ENCODE measurements around the gene LSP1.

LSP1 gene

GRCh38 chr11:1920128-1920908 lies 67.4 kb downstream of the LSP1 start:
- no peak for DNase-seq

- DNase-seq: no peak
These were observed 68.2 kb downstream of the LSP1 start for GRCh38 chr11:1920909-1921573.

- DNase-seq: no peak
These were observed 68.8 kb downstream of the LSP1 start for GRCh38 chr11:1921574-1922141.

- DNase-seq: no peak
These were observed 69.7 kb downstream of the LSP1 start for GRCh38 chr11:1922481-1923081.

- DNase-seq: no peak
These were observed 70.5 kb downstream of the LSP1 start for GRCh38 chr11:1923201-1923956.

- DNase-seq: no peak
These were observed 71.3 kb downstream of the LSP1 start for GRCh38 chr11:1924181-1924580.

GRCh38 chr11:1924646-1925372 lies 71.9 kb downstream of the LSP1 start:
- DNase-seq: no peak

GRCh38 chr11:1925373-1926155 lies 72.7 kb downstream of the LSP1 start:
- DNase-seq: no peak

GRCh38 chr11:1926156-1927025 lies 73.5 kb downstream of the LSP1 start:
- DNase-seq: no peak

- no peak for DNase-seq
These were observed 74.4 kb downstream of the LSP1 start for GRCh38 chr11:1927026-1927847.

GRCh38 chr11:1927848-1928469 lies 75.1 kb downstream of the LSP1 start:
- DNase-seq: no peak

GRCh38 chr11:1928470-1928890 lies 75.6 kb downstream of the LSP1 start:
- no peak for DNase-seq

GRCh38 chr11:1928891-1929541 lies 76.1 kb downstream of the LSP1 start:
- DNase-seq: no peak

GRCh38 chr11:1929621-1930461 lies 77.0 kb downstream of the LSP1 start:
- no peak for DNase-seq

- no peak for DNase-seq
These were observed 77.6 kb downstream of the LSP1 start for GRCh38 chr11:1930462-1930830.

GRCh38 chr11:1931341-1932104 lies 78.6 kb downstream of the LSP1 start:
- no peak for DNase-seq

- DNase-seq: no peak
These were observed 79.2 kb downstream of the LSP1 start for GRCh38 chr11:1932105-1932480.
